Measurements from ENCODE around the gene ELF1.

ELF1 gene

DNA sequence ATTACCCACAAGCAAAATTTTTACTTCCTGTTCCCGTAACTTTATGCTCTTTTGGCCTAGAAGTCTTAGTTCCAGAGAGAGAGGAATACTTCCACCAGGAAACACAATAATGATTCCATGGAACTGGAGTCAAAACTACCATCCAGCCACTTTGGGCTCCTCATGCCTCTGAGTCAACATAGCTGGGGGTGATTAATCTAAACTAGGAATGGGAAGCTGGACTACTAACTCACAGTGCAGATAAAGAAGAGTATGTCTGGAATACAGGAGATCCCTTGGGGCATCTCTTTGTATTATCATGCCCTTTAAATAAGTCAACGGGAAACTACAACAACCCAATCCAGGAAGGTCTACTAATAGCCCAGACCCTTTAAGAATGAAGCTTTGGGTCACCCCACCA lies 8.9 kb upstream of the ELF1 start:
- Histone ChIP-seq H3F3A (ENCODE audit: insufficient read depth, low read length) (no peaks in the 10 kb centered on the region), H3K27me3 (replicated peaks; ENCODE audit: insufficient read depth, low read length) (no peaks in the 10 kb centered on the region), H4K20me1 (ENCODE audit: insufficient read depth, low read length) (no peaks in the 10 kb centered on the region), H3K4me1 (ENCODE audit: low read length) (no peaks in the 10 kb centered on the region), H3K4me2 (ENCODE audit: low read depth, low read length) (no peak overlapping the region), H3K4me3 (ENCODE audit: low read length) (no peak overlapping the region), H3K27ac (ENCODE audit: low read length) (no peak overlapping the region), H3K9me2 (replicated peaks; ENCODE audit: insufficient read depth, low read length) (no peaks in the 10 kb centered on the region), H3K79me2 (ENCODE audit: low read length) (peaks cover 45% of the 10 kb centered on the region), H2AFZ (ENCODE audit: low read length) (no peak overlapping the region), H3K36me3 (replicated peaks; ENCODE audit: insufficient read depth, low read length) (no peaks in the 10 kb centered on the region), H3K9ac (ENCODE audit: low read length) (no peak overlapping the region), H3K9me3 (replicated peaks; ENCODE audit: insufficient read depth, low read length) (no peaks in the 10 kb centered on the region)
- TF ChIP-seq EZH2 (optimal IDR thresholded peaks at IDR 0.05; ENCODE audit: low read depth, low read length) (no peak), CTCF (IDR thresholded peaks at IDR 0.05; ENCODE audit: low read length) (no peak), EZH2phosphoT487 (IDR thresholded peaks at IDR 0.05; ENCODE audit: low read length) (no peak)
- no peak for DNase-seq

- TF ChIP-seq EZH2 (optimal IDR thresholded peaks at IDR 0.05; ENCODE audit: low read depth, low read length) (no peak), CTCF (IDR thresholded peaks at IDR 0.05; ENCODE audit: low read length) (no peak), EZH2phosphoT487 (IDR thresholded peaks at IDR 0.05; ENCODE audit: low read length) (no peak)
- Histone ChIP-seq H3K9me3 (replicated peaks; ENCODE audit: insufficient read depth, low read length) (no peaks in the 10 kb centered on the region), H4K20me1 (ENCODE audit: insufficient read depth, low read length) (no peaks in the 10 kb centered on the region), H3K36me3 (replicated peaks; ENCODE audit: insufficient read depth, low read length) (no peaks in the 10 kb centered on the region), H3K79me2 (ENCODE audit: low read length) (peaks cover 55% of the 10 kb centered on the region), H3K9me2 (replicated peaks; ENCODE audit: insufficient read depth, low read length) (no peaks in the 10 kb centered on the region), H3F3A (ENCODE audit: insufficient read depth, low read length) (no peaks in the 10 kb centered on the region), H3K4me1 (ENCODE audit: low read length) (no peaks in the 10 kb centered on the region), H2AFZ (ENCODE audit: low read length) (no peak overlapping the region), H3K4me3 (ENCODE audit: low read length) (no peak overlapping the region), H3K9ac (ENCODE audit: low read length) (no peak overlapping the region), H3K27ac (ENCODE audit: low read length) (no peak overlapping the region), H3K27me3 (replicated peaks; ENCODE audit: insufficient read depth, low read length) (no peaks in the 10 kb centered on the region), H3K4me2 (ENCODE audit: low read depth, low read length) (no peak overlapping the region)
- DNase-seq = no peak
Observed at GRCh38 chr13:41026788-41027187, 7.7 kb upstream of the ELF1 start.

DNA sequence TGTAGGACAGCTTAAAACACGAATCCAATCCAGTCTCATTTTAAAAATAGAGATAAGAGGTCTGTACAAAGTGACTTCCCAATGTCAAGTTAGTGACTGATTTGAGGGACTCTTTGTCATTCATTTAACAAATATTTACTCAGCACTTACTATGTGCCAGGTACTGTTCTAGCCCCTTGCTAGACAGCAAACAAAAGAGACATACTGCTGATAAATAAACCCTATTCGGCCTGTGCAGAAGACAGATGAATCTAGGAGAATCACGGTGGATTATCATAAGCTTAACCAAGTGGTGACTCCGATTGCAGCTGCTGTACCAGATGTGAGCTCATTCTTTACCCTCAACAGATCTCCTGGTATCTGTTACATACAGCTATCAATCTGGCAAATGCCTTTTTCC lies 6.4 kb upstream of the ELF1 start:
- Histone ChIP-seq H3K27me3 (replicated peaks; ENCODE audit: insufficient read depth, low read length) (no peaks in the 10 kb centered on the region), H3K9me3 (replicated peaks; ENCODE audit: insufficient read depth, low read length) (no peaks in the 10 kb centered on the region), H3K4me2 (ENCODE audit: low read depth, low read length) (no peak overlapping the region), H3K4me1 (ENCODE audit: low read length) (no peaks in the 10 kb centered on the region), H3K9ac (ENCODE audit: low read length) (no peak overlapping the region), H3F3A (ENCODE audit: insufficient read depth, low read length) (no peaks in the 10 kb centered on the region), H3K79me2 (ENCODE audit: low read length) (peaks cover 61% of the 10 kb centered on the region), H3K4me3 (ENCODE audit: low read length) (no peak overlapping the region), H2AFZ (ENCODE audit: low read length) (no peak overlapping the region), H3K27ac (ENCODE audit: low read length) (no peak overlapping the region), H3K36me3 (replicated peaks; ENCODE audit: insufficient read depth, low read length) (no peaks in the 10 kb centered on the region), H4K20me1 (ENCODE audit: insufficient read depth, low read length) (no peaks in the 10 kb centered on the region), H3K9me2 (replicated peaks; ENCODE audit: insufficient read depth, low read length) (no peaks in the 10 kb centered on the region)
- no peak for DNase-seq
- no peak for TF ChIP-seq CTCF (IDR thresholded peaks at IDR 0.05; ENCODE audit: low read length)

Data from MM.1S (cell line).